HG03565 (cell line): ENCODE measurements around the gene ZBTB20.

Experiments used
- ATAC-seq: cut with Tn5 transposase; IDR thresholded peaks from one replicate; pipeline ENCODE4 v1.9.1; 2021; ENCODE audit warnings: mild to moderate bottlenecking, moderate library complexity; ENCODE audit not compliant: unreplicated experiment

The ZBTB20 gene

GRCh38 chr3:114504941-114505628 lies 642.0 kb downstream of the ZBTB20 start:
- no peak for ATAC-seq

- ATAC-seq, result no peak
Observed at GRCh38 chr3:114502204-114502603, 644.9 kb downstream of the ZBTB20 start.

- peak; percentile 70 for ATAC-seq
Observed at GRCh38 chr3:114499976-114500375, 647.1 kb downstream of the ZBTB20 start.

GRCh38 chr3:114498539-114499370 lies 648.3 kb downstream of the ZBTB20 start:
- no peak for ATAC-seq

- ATAC-seq, result no peak
Observed at GRCh38 chr3:114496874-114497273, 650.2 kb downstream of the ZBTB20 start.

- ATAC-seq, result no peak
Observed at GRCh38 chr3:114496466-114496865, 650.6 kb downstream of the ZBTB20 start.

GRCh38 chr3:114496021-114496434 lies 651.1 kb downstream of the ZBTB20 start:
- ATAC-seq, result no peak

GRCh38 chr3:114494498-114494897 lies 652.6 kb downstream of the ZBTB20 start:
- no peak for ATAC-seq

- no peak for ATAC-seq
Observed at GRCh38 chr3:114490829-114491228, 656.3 kb downstream of the ZBTB20 start.

GRCh38 chr3:114487502-114487901 lies 659.6 kb downstream of the ZBTB20 start:
- no peak for ATAC-seq

- no peak for ATAC-seq
Observed at GRCh38 chr3:114484919-114485318, 662.2 kb downstream of the ZBTB20 start.

- ATAC-seq, result no peak
Observed at GRCh38 chr3:114481113-114481512, 666.0 kb downstream of the ZBTB20 start.

GRCh38 chr3:114480442-114480841 lies 666.6 kb downstream of the ZBTB20 start:
- ATAC-seq, result no peak

GRCh38 chr3:114478801-114479200 lies 668.3 kb downstream of the ZBTB20 start:
- no peak for ATAC-seq

GRCh38 chr3:114476511-114476910 lies 670.6 kb downstream of the ZBTB20 start:
- ATAC-seq, result no peak

- ATAC-seq, result no peak
Observed at GRCh38 chr3:114471478-114471877, 675.6 kb downstream of the ZBTB20 start.

GRCh38 chr3:114469070-114469469 lies 678.0 kb downstream of the ZBTB20 start:
- ATAC-seq, result no peak

GRCh38 chr3:114466816-114467215 lies 680.3 kb downstream of the ZBTB20 start:
- no peak for ATAC-seq

GRCh38 chr3:114466251-114466650 lies 680.8 kb downstream of the ZBTB20 start:
- no peak for ATAC-seq

- peak; percentile 92 for ATAC-seq
Observed at GRCh38 chr3:114464548-114464947, 682.5 kb downstream of the ZBTB20 start.

- ATAC-seq, result no peak
Observed at GRCh38 chr3:114462750-114463149, 684.3 kb downstream of the ZBTB20 start.

- ATAC-seq, result no peak
Observed at GRCh38 chr3:114460459-114460858, 686.6 kb downstream of the ZBTB20 start.
